ENCODE results near the gene RPS16.

Gene RPS16

GRCh38 chr19:39389631-39390414 lies 45.9 kb downstream of the RPS16 start:
- DNase-seq (ENCODE audit: low read depth in 1 of 2, low spot score in 1 of 2): no peak

GRCh38 chr19:39388657-39389056 lies 47.1 kb downstream of the RPS16 start:
- no peak for DNase-seq (ENCODE audit: low read depth in 1 of 2, low spot score in 1 of 2)

GRCh38 chr19:39386557-39386956 lies 49.2 kb downstream of the RPS16 start:
- no peak for DNase-seq (ENCODE audit: low read depth in 1 of 2, low spot score in 1 of 2)

GRCh38 chr19:39385629-39386411 lies 49.9 kb downstream of the RPS16 start:
- DNase-seq (ENCODE audit: low read depth in 1 of 2, low spot score in 1 of 2): no peak

GRCh38 chr19:39384839-39385568 lies 50.7 kb downstream of the RPS16 start:
- no peak for DNase-seq (ENCODE audit: low read depth in 1 of 2, low spot score in 1 of 2)

Data from activated T-helper 1 cell treated with anti-CD3 and anti-CD28 coated beads, Interleukin-2, amount 50 U/mL, for 16 hours (primary cell).